HEK293 (cell line): Measurements from ENCODE around the gene CTSO.

Experiments used
- HOXA7 ChIP-seq: sonication (generic); formaldehyde crosslinking; IDR thresholded peaks from 2 replicates; pipeline ENCODE4 v1.8.1; 2022; ENCODE audit warnings: missing genetic modification reagents, borderline replicate concordance
- KLF16 ChIP-seq: fragments of 450-650 bp; formaldehyde crosslinking; IDR thresholded peaks from 2 replicates; pipeline ENCODE4 v1.5.1; 2017; ENCODE audit warnings: missing biosample characterization, missing genetic modification characterization
- KLF7 ChIP-seq: fragments of 450-650 bp; formaldehyde crosslinking; IDR thresholded peaks from 2 replicates; pipeline ENCODE4 v1.5.1; 2016; ENCODE audit warnings: missing biosample characterization, missing genetic modification characterization, borderline replicate concordance
- ZBTB20 ChIP-seq: fragments of 450-650 bp; formaldehyde crosslinking; IDR thresholded peaks from 2 replicates; pipeline ENCODE4 v1.5.1; 2016; ENCODE audit warnings: missing biosample characterization, missing genetic modification characterization
- ZNF274 ChIP-seq, 2 experiments: fragments of 200-500 bp in 1 of 2; fragments of 450-650 bp in 1 of 2; sonication (Bioruptor generic) in 1 of 2; formaldehyde crosslinking in 1 of 2; IDR thresholded peaks; 2 replicates each; pipeline versions ENCODE4 v1.5.1 to v1.6.1; 2014 to 2016; ENCODE audit warnings: borderline replicate concordance in 1 of 2, inconsistent platforms in 1 of 2, low read length in 1 of 2, missing biosample characterization in 1 of 2, missing genetic modification characterization in 1 of 2
- ZNF571 ChIP-seq: fragments of 450-650 bp; formaldehyde crosslinking; IDR thresholded peaks from 2 replicates; pipeline ENCODE4 v1.5.0; 2017; ENCODE audit warnings: missing biosample characterization, missing genetic modification characterization
- ZNF639 ChIP-seq: fragments of 450-650 bp; formaldehyde crosslinking; IDR thresholded peaks from 2 replicates; pipeline ENCODE4 v1.5.1; 2016; ENCODE audit warnings: missing biosample characterization, missing genetic modification characterization
- ZNF645 ChIP-seq: fragments of 450-650 bp; formaldehyde crosslinking; IDR thresholded peaks from 2 replicates; pipeline ENCODE4; 2016; ENCODE audit warnings: missing biosample characterization, missing genetic modification characterization
- TF ChIP-seq, protein P1 (sequence below): fragments of 450-650 bp; formaldehyde crosslinking; IDR thresholded peaks from 2 replicates; pipeline ENCODE4 v1.5.1; 2016; ENCODE audit warnings: missing biosample characterization, missing genetic modification characterization

- no peak for TF ChIP-seq KLF7
- TF ChIP-seq HOXA7 (CRISPR knock-in tag), result no peak
- no peak for TF ChIP-seq ZNF571 (tag by site-specific recombination)
- TF ChIP-seq ZNF639 (tag by site-specific recombination), result no peak
- TF ChIP-seq ZNF274 (IDR thresholded peaks at IDR 0.05; ENCODE audit: low read length), result no peak
- TF ChIP-seq ZNF274 (tag by site-specific recombination; IDR thresholded peaks at IDR 0.05; ENCODE audit: borderline replicate concordance), result no peak
- TF ChIP-seq, protein P1, sequence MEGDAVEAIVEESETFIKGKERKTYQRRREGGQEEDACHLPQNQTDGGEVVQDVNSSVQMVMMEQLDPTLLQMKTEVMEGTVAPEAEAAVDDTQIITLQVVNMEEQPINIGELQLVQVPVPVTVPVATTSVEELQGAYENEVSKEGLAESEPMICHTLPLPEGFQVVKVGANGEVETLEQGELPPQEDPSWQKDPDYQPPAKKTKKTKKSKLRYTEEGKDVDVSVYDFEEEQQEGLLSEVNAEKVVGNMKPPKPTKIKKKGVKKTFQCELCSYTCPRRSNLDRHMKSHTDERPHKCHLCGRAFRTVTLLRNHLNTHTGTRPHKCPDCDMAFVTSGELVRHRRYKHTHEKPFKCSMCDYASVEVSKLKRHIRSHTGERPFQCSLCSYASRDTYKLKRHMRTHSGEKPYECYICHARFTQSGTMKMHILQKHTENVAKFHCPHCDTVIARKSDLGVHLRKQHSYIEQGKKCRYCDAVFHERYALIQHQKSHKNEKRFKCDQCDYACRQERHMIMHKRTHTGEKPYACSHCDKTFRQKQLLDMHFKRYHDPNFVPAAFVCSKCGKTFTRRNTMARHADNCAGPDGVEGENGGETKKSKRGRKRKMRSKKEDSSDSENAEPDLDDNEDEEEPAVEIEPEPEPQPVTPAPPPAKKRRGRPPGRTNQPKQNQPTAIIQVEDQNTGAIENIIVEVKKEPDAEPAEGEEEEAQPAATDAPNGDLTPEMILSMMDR (tag by site-specific recombination), result no peak
- TF ChIP-seq ZBTB20, result no peak
- TF ChIP-seq ZNF645 (tag by site-specific recombination), result no peak
- no peak for TF ChIP-seq KLF16 (tag by site-specific recombination)
Observed at GRCh38 chr4:155899891-155900290, 53.8 kb downstream of the CTSO start.
